Skin of body (tissue), 2 donors: Measurements from ENCODE around the gene FDPS. TPM values are rescaled to one million over a fixed set of nuclear protein-coding genes. Genes with fewer than 3 reads are reported as not detected.

Source experiments
- DNase-seq: peaks from one replicate; lab custom pipeline; 2025; lab: John Stamatoyannopoulos, UW
- total RNA-seq: library from RNA; depleted of rRNA; stranded (reverse); fragments of >200 nt; gene quantifications from one replicate; pipeline ENCODE4 v1.2.3, GENCODE V29; 2014

FDPS gene
- 139 TPM for total RNA-seq

- DNase-seq: peak; percentile 99
Observed at GRCh38 chr1:155308493-155309422, at the start of gene FDPS. Gene FDPS, plus strand, starts transcription at chr1:155308866. Its CDS starts 924 bp downstream, at chr1:155309790.

GRCh38 chr1:155260276-155260675, 48.4 kb upstream of the FDPS start:
- DNase-seq: no peak

- no peak for DNase-seq
Observed at GRCh38 chr1:155261493-155261851, 47.2 kb upstream of the FDPS start.

- peak; percentile 98 for DNase-seq
Observed at GRCh38 chr1:155261852-155262673, 46.6 kb upstream of the FDPS start, which contains the start of gene SCAMP3. Gene SCAMP3, minus strand, starts transcription at chr1:155262360. Its CDS starts 209 bp downstream, at chr1:155262151.

- no peak for DNase-seq
Observed at GRCh38 chr1:155263067-155263466, 45.6 kb upstream of the FDPS start.

GRCh38 chr1:155266553-155266952, 42.1 kb upstream of the FDPS start:
- DNase-seq: no peak

GRCh38 chr1:155267373-155267772, 41.3 kb upstream of the FDPS start:
- no peak for DNase-seq

GRCh38 chr1:155268630-155269029, 40.0 kb upstream of the FDPS start:
- no peak for DNase-seq

GRCh38 chr1:155269381-155269780, 39.3 kb upstream of the FDPS start:
- DNase-seq: no peak

- peak; percentile 59 for DNase-seq
Observed at GRCh38 chr1:155272466-155273342, 36.0 kb upstream of the FDPS start.

- peak; percentile 92 for DNase-seq
Observed at GRCh38 chr1:155273343-155274245, 35.1 kb upstream of the FDPS start, which contains the start of gene CLK2. Gene CLK2, minus strand, starts transcription at chr1:155273504. Its CDS starts 2,527 bp downstream, at chr1:155270977.

GRCh38 chr1:155277070-155277901, 31.4 kb upstream of the FDPS start, which contains the start of gene HCN3:
Gene HCN3, plus strand, starts transcription at chr1:155277463. Its CDS starts 128 bp downstream, at chr1:155277591.
- peak; percentile 97 for DNase-seq

- DNase-seq: no peak
Observed at GRCh38 chr1:155277902-155278688, 30.6 kb upstream of the FDPS start.

GRCh38 chr1:155278689-155279160, 29.9 kb upstream of the FDPS start:
- no peak for DNase-seq

GRCh38 chr1:155279268-155279667, 29.4 kb upstream of the FDPS start:
- no peak for DNase-seq

- no peak for DNase-seq
Observed at GRCh38 chr1:155282488-155283091, 26.1 kb upstream of the FDPS start.

- no peak for DNase-seq
Observed at GRCh38 chr1:155284476-155284875, 24.2 kb upstream of the FDPS start.

GRCh38 chr1:155285063-155285462, 23.6 kb upstream of the FDPS start:
- DNase-seq: no peak
